WERI-Rb-1 (cell line): ENCODE data around the gene RNASEH1.

ENCODE experiments used
- DNase-seq: peaks from one replicate; pipeline ENCODE4 v3.0.0-alpha.2; 2020
- H3K27ac ChIP-seq: fragments of 250-450 bp; sonication (Bioruptor Pico); 2 replicates; pipeline ENCODE4 v1.5.1; 2020; ENCODE audit warnings: mild to moderate bottlenecking, moderate library complexity
- H3K27me3 ChIP-seq: fragments of 250-450 bp; sonication (Bioruptor Pico); 2 replicates; pipeline ENCODE4 v1.5.1; 2021; ENCODE audit warnings: mild to moderate bottlenecking, low read depth, moderate library complexity; ENCODE audit not compliant: insufficient read depth, severe bottlenecking
- H3K36me3 ChIP-seq: fragments of 250-450 bp; sonication (Bioruptor Pico); 2 replicates; pipeline ENCODE4 v1.5.1; 2020; ENCODE audit warnings: mild to moderate bottlenecking, moderate library complexity
- H3K4me3 ChIP-seq: 2 replicates; pipeline ENCODE4 v1.5.1; 2011; ENCODE audit warnings: low read depth, mild to moderate bottlenecking, control low read depth, low read length
- H3K9me3 ChIP-seq: fragments of 250-450 bp; sonication (Bioruptor Pico); 2 replicates; pipeline ENCODE4 v1.5.1; 2021; ENCODE audit warnings: mild to moderate bottlenecking, moderate library complexity; ENCODE audit not compliant: severe bottlenecking
- CTCF ChIP-seq: IDR thresholded peaks from 2 replicates; pipeline ENCODE4 v1.5.1; 2011; ENCODE audit warnings: low read depth, mild to moderate bottlenecking, control low read depth, inconsistent platforms, low read length

Gene RNASEH1

GRCh38 chr2:3594493-3595281, 36.6 kb upstream of the RNASEH1 start, which contains the start of gene COLEC11:
Gene COLEC11, plus strand, starts transcription at chr2:3595112. Its CDS starts 9,229 bp downstream, at chr2:3604341.
- Histone ChIP-seq H3K36me3 (peaks cover 8% of the 10 kb centered on the region), H3K4me3 (no peak within 1 kb of the TSS), H3K27ac (no peak within 1 kb of the TSS), H3K27me3 (no peaks in the 10 kb centered on the region), H3K9me3 (no peaks in the 10 kb centered on the region)
- TF ChIP-seq CTCF = no peak
- DNase-seq = no peak

GRCh38 chr2:3589086-3589485, 31.0 kb upstream of the RNASEH1 start:
- peaks cover 35% of the 10 kb centered on the region for H3K36me3 ChIP-seq
- H3K4me3 ChIP-seq = no peak overlapping the region
- no peak for DNase-seq
- H3K27ac ChIP-seq = no peak overlapping the region
- no peaks in the 10 kb centered on the region for H3K27me3 ChIP-seq
- TF ChIP-seq CTCF = no peak
- H3K9me3 ChIP-seq = no peaks in the 10 kb centered on the region

GRCh38 chr2:3588084-3588483, 30.0 kb upstream of the RNASEH1 start:
- no peak overlapping the region for H3K27ac ChIP-seq
- H3K36me3 ChIP-seq = peaks cover 43% of the 10 kb centered on the region
- no peaks in the 10 kb centered on the region for H3K9me3 ChIP-seq
- no peak for DNase-seq
- no peak overlapping the region for H3K4me3 ChIP-seq
- no peak for TF ChIP-seq CTCF
- no peaks in the 10 kb centered on the region for H3K27me3 ChIP-seq

GRCh38 chr2:3587432-3587831, 29.3 kb upstream of the RNASEH1 start:
- TF ChIP-seq CTCF = no peak
- no peak overlapping the region for H3K27ac ChIP-seq
- DNase-seq = no peak
- no peaks in the 10 kb centered on the region for H3K9me3 ChIP-seq
- no peak overlapping the region for H3K4me3 ChIP-seq
- no peaks in the 10 kb centered on the region for H3K27me3 ChIP-seq
- H3K36me3 ChIP-seq = peaks cover 44% of the 10 kb centered on the region

- Histone ChIP-seq H3K4me3 (no peak overlapping the region), H3K27me3 (no peaks in the 10 kb centered on the region), H3K27ac (no peak overlapping the region), H3K9me3 (no peaks in the 10 kb centered on the region), H3K36me3 (peaks cover 48% of the 10 kb centered on the region)
- no peak for TF ChIP-seq CTCF
- DNase-seq = no peak
Observed at GRCh38 chr2:3587021-3587420, 28.9 kb upstream of the RNASEH1 start.

GRCh38 chr2:3586220-3586619, 28.1 kb upstream of the RNASEH1 start:
- no peak for TF ChIP-seq CTCF
- Histone ChIP-seq H3K36me3 (peaks cover 56% of the 10 kb centered on the region), H3K9me3 (no peaks in the 10 kb centered on the region), H3K4me3 (no peak overlapping the region), H3K27ac (no peak overlapping the region), H3K27me3 (no peaks in the 10 kb centered on the region)
- DNase-seq = no peak
